ENCODE measurements around the gene CLSTN2.
"Not testable (repeated sequence)": the region's sequence is repeated elsewhere in the genome, so short reads cannot be mapped to it uniquely, and the experiment has no call there.

The CLSTN2 gene

GRCh38 chr3:140399871-140400270 lies 464.9 kb downstream of the CLSTN2 start:
- no peak for FAIRE-seq
- TF ChIP-seq POLR2A (IDR thresholded peaks at IDR 0.05; ENCODE audit: low read depth, low read length) = no peak
- DNase-seq (ENCODE audit: insufficient read length, low spot score) = no peak

GRCh38 chr3:140403079-140403478 lies 468.1 kb downstream of the CLSTN2 start:
- no peak for FAIRE-seq
- DNase-seq (ENCODE audit: insufficient read length, low spot score) = no peak
- no peak for TF ChIP-seq POLR2A (IDR thresholded peaks at IDR 0.05; ENCODE audit: low read depth, low read length)

GRCh38 chr3:140403608-140404007 lies 468.6 kb downstream of the CLSTN2 start:
- DNase-seq (ENCODE audit: insufficient read length, low spot score) (no peak), FAIRE-seq (no peak)
- no peak for TF ChIP-seq POLR2A (IDR thresholded peaks at IDR 0.05; ENCODE audit: low read depth, low read length)

- DNase-seq (ENCODE audit: insufficient read length, low spot score) = no peak
- no peak for TF ChIP-seq POLR2A (IDR thresholded peaks at IDR 0.05; ENCODE audit: low read depth, low read length)
- no peak for FAIRE-seq
Observed at GRCh38 chr3:140406655-140407054, 471.7 kb downstream of the CLSTN2 start.

- DNase-seq (ENCODE audit: insufficient read length, low spot score) = no peak
- no peak for TF ChIP-seq POLR2A (IDR thresholded peaks at IDR 0.05; ENCODE audit: low read depth, low read length)
- FAIRE-seq = no peak
Observed at GRCh38 chr3:140408252-140408651, 473.3 kb downstream of the CLSTN2 start.

- DNase-seq (ENCODE audit: insufficient read length, low spot score) (no peak), FAIRE-seq (no peak)
- TF ChIP-seq POLR2A (IDR thresholded peaks at IDR 0.05; ENCODE audit: low read depth, low read length) = no peak
Observed at GRCh38 chr3:140416666-140417065, 481.7 kb downstream of the CLSTN2 start.

GRCh38 chr3:140420621-140421357 lies 485.8 kb downstream of the CLSTN2 start:
- FAIRE-seq (no peak), DNase-seq (ENCODE audit: insufficient read length, low spot score) (no peak)
- no peak for TF ChIP-seq POLR2A (IDR thresholded peaks at IDR 0.05; ENCODE audit: low read depth, low read length)

GRCh38 chr3:140421884-140422283 lies 486.9 kb downstream of the CLSTN2 start:
- DNase-seq (ENCODE audit: insufficient read length, low spot score) = no peak
- no peak for FAIRE-seq
- TF ChIP-seq POLR2A (IDR thresholded peaks at IDR 0.05; ENCODE audit: low read depth, low read length) = no peak

- FAIRE-seq (no peak), DNase-seq (ENCODE audit: insufficient read length, low spot score) (no peak)
- no peak for TF ChIP-seq POLR2A (IDR thresholded peaks at IDR 0.05; ENCODE audit: low read depth, low read length)
Observed at GRCh38 chr3:140423146-140423545, 488.2 kb downstream of the CLSTN2 start.

GRCh38 chr3:140423574-140423973 lies 488.6 kb downstream of the CLSTN2 start:
- FAIRE-seq = not testable (repeated sequence)

GRCh38 chr3:140424211-140424610 lies 489.2 kb downstream of the CLSTN2 start:
- TF ChIP-seq POLR2A (IDR thresholded peaks at IDR 0.05; ENCODE audit: low read depth, low read length) = no peak
- DNase-seq (ENCODE audit: insufficient read length, low spot score) = no peak
- no peak for FAIRE-seq

More at GRCh38 chr3:140423574-140423973, 488.6 kb downstream of the CLSTN2 start:
- not testable (repeated sequence) for DNase-seq (ENCODE audit: insufficient read length, low spot score)

GRCh38 chr3:140424726-140425125 lies 489.7 kb downstream of the CLSTN2 start:
- FAIRE-seq = no peak
- no peak for TF ChIP-seq POLR2A (IDR thresholded peaks at IDR 0.05; ENCODE audit: low read depth, low read length)

GRCh38 chr3:140427786-140428185 lies 492.8 kb downstream of the CLSTN2 start:
- no peak for DNase-seq (ENCODE audit: insufficient read length, low spot score)
- TF ChIP-seq POLR2A (IDR thresholded peaks at IDR 0.05; ENCODE audit: low read depth, low read length) = no peak
- no peak for FAIRE-seq

More at GRCh38 chr3:140424726-140425125, 489.7 kb downstream of the CLSTN2 start:
- DNase-seq (ENCODE audit: insufficient read length, low spot score) = no peak

GRCh38 chr3:140428380-140428779 lies 493.4 kb downstream of the CLSTN2 start:
- DNase-seq (ENCODE audit: insufficient read length, low spot score) = no peak
- TF ChIP-seq POLR2A (IDR thresholded peaks at IDR 0.05; ENCODE audit: low read depth, low read length) = no peak
- FAIRE-seq = no peak

- DNase-seq (ENCODE audit: insufficient read length, low spot score) (no peak), FAIRE-seq (no peak)
- no peak for TF ChIP-seq POLR2A (IDR thresholded peaks at IDR 0.05; ENCODE audit: low read depth, low read length)
Observed at GRCh38 chr3:140429791-140430190, 494.8 kb downstream of the CLSTN2 start.

Measured in H54 (cell line).